ENCODE results near the gene S100A3. TPM values are rescaled to one million over a fixed set of nuclear protein-coding genes. Genes with fewer than 3 reads are reported as not detected.
"Not testable (repeated sequence)": the region's sequence is repeated elsewhere in the genome, so short reads cannot be mapped to it uniquely, and the experiment has no call there.

Gene S100A3
- total RNA-seq (2014; rRNA removed; shearing (Covaris generic)) = 9.0 and 12.2 TPM in 2 replicates

GRCh38 chr1:153548722-153549688 is at the start of gene S100A3:
Gene S100A3 (minus strand): TSS chr1:153549258. CDS start chr1:153548485, 773 bp downstream.
- DNase-seq (ENCODE audit: low read depth) = peak; percentile 94

DNA sequence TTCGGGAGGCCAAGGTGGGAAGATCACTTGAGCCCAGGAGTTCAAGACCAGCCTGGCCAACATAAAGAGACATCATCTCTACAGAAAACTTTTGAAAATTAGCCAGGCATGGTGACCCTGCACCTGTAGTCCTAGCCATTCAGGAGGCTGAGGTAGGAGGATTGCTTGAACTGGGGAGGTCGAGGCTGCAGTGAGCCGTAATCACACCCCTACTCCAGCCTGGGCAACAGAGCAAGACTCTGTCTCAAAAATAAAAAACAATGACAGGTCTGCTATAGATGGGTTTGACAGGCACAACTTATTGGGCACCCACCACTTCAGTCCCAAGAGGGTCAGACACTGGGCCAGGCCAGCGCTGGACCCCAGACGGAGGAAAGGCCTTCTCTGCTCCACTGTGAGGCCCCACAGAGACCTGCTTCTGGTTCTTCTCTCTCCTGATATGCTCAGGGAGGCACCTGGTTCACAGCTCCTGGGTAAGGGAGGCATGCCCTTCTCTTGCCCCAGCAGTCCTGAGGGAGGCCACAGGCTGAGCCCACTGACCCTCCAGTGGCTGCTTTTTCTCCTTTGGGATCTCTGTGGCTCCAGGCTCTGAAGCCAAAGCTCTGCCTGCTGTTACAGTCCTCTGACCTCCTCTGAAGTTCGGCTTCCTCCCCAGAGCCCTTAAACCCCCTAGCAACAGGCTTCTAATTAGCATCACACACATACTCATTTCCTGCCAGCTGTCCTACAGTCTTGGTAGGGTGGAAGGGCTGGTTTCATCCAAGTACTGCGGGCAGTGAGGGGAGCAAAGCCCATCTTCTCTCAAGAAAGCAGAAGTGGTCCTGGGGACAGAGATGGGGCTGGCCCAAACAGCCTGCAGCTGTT is 49.5 kb upstream of the S100A3 start:
- peak; percentile 76 for DNase-seq (ENCODE audit: low read depth)

GRCh38 chr1:153597206-153597605 is 48.1 kb upstream of the S100A3 start:
- DNase-seq (ENCODE audit: low read depth) = peak; percentile 61

DNA sequence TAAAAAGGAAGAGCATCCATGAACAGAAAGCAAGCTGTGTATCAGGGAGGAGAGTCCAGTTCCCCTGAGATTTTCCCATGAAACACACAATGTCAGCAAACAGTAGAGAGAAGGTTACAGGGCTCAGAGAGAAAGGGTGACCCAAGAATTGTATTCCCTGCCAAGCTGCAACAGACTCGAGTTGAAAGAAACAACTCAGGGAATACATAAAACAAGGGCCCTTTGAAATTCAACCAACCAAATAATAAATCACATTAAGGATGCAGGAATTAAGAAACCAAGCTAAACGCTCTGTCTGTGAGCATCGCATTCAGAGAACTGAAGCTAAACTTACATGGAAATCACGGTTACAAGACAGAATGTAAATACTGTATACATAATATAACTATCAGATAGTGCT is 43.7 kb upstream of the S100A3 start:
- no peak for DNase-seq (ENCODE audit: low read depth)

DNA sequence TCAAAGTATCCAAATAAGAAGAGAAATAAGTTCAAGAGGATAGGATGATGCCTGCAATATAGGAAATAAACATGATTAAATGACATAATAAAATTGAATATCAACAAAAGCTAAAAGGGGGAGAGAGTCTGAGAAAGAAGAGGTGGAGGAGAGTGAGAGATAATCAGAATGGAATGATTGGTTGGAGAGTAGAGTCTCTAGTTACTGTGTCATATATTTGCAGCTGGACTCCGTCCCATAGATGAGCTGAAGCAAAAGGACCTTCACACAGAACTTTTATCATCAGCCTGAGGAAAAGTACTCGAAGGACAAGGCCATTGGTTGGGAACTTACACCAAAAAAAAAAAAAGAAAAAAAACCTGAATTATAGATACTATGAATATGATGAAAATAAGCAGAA is 39.4 kb upstream of the S100A3 start:
- no peak for DNase-seq (ENCODE audit: low read depth)

GRCh38 chr1:153588033-153588432 is 39.0 kb upstream of the S100A3 start:
- DNase-seq (ENCODE audit: low read depth) = not testable (repeated sequence)

DNA sequence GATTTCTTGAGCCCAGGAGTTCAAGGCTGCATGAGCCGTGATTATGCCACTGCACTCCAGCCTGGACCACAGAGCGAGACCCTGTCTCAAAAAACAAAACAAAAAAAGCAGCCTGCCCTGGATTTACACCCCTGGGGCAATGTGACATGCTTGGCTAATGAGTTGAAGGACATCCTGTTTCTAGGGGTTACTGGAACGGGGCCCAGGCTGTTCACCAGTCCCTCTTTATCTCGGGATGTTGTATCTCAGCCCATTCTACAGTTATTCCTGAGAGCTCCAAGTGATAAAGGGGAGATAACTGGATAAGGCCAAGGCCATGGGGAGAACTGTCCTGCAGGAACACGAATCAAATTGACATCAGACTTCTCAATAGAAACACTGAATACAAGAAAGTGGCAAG is 38.3 kb upstream of the S100A3 start:
- DNase-seq (ENCODE audit: low read depth) = peak; percentile 35

DNA sequence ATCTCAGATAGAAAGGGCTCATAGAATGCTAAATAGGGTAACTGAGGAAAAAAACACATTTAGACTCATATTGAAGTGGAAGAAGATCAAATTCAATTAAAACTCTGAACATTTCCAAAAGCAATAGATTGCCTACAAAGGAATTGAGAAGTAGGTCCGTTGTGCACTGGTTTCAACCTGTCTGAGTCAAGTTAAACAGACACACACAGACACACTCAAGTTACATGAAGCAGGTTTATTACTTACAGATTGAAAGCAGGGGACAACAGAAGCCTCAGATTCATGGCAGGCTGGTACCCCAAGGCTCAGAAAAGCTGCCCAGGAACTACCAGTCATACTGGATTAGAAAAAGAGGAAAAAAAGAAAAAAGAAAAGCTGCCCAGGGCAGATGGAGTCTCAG is 37.3 kb upstream of the S100A3 start:
- DNase-seq (ENCODE audit: low read depth) = no peak

DNA sequence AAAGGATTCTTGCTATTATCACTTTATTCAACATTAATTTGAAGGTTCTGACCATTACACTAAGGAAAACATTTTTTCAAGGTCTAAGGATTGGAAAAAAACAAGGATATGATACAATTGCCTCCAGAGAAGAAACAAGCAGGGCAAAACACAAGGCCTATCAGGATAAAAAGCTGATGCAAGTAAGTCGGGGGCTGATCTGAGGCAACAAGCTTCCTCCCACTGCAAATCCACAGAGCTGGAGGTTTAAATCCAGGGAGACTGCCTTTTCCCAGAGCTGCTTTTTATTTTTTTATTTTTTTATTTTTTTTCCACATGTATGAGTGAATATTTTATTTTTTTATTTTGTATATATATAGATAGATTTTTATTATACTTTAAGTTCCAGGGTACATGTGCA is 35.9 kb upstream of the S100A3 start:
- DNase-seq (ENCODE audit: low read depth) = no peak

GRCh38 chr1:153583976-153584375 is 34.9 kb upstream of the S100A3 start:
- no peak for DNase-seq (ENCODE audit: low read depth)

DNA sequence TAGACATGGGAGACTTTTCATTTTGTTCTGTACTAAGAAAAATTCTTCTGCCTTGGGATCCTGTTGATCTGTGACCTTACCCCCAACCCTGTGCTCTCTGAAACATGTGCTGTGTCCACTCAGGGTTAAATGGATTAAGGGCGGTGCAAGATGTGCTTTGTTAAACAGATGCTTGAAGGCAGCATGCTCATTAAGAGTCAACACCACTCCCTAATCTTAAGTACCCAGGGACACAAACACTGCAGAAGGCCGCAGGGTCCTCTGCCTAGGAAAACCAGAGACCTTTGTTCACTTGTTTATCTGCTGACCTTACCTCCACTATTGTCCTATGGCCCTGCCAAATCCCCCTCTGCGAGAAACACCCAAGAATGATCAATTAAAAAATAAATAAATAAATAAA is 34.5 kb upstream of the S100A3 start:
- DNase-seq (ENCODE audit: low read depth) = not testable (repeated sequence)

DNA sequence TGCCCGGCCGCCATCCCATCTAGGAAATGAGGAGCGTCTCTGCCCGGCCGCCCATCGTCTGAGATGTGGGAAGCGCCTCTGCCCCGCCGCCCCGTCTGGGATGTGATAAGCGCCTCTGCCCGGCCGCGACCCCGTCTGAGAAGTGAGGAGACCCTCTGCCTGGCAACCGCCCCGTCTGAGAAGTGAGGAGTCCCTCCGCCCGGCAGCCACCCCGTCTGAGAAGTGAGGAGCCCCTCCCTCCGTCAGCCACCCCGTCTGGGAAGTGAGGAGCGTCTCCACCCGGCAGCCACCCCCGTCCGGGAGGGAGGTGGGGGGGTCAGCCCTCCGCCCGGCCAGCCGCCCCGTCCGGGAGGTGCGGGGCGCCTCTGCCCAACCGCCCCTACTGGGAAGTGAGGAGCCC is 33.8 kb upstream of the S100A3 start:
- DNase-seq (ENCODE audit: low read depth) = not testable (repeated sequence)

GRCh38 chr1:153578936-153579335 is 29.9 kb upstream of the S100A3 start:
- DNase-seq (ENCODE audit: low read depth) = no peak

GRCh38 chr1:153578490-153578889 is 29.4 kb upstream of the S100A3 start:
- no peak for DNase-seq (ENCODE audit: low read depth)

- DNase-seq (ENCODE audit: low read depth) = no peak
Observed at GRCh38 chr1:153577624-153578051, 28.6 kb upstream of the S100A3 start.

DNA sequence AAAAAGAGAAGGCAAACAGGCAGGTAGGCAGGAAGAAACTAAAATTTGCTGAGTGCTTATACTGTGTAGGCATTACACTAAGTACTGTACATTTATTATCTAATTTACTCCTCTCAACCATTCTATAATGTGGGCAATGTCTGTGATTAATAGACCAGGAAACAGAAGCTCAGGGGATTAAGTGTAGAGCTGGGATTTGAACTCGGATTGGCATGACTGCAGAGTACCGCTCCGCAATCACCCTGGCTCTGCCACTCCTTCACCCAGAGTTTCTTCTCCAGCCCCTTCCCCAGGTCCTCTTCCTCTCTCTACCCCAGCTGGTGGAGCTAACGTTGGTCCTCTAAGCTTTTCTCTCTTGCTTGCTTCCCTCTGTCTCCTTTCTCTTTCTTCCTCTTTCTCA is 28.1 kb upstream of the S100A3 start:
- no peak for DNase-seq (ENCODE audit: low read depth)

- not testable (repeated sequence) for DNase-seq (ENCODE audit: low read depth)
Observed at GRCh38 chr1:153575497-153575896, 26.4 kb upstream of the S100A3 start.

DNA sequence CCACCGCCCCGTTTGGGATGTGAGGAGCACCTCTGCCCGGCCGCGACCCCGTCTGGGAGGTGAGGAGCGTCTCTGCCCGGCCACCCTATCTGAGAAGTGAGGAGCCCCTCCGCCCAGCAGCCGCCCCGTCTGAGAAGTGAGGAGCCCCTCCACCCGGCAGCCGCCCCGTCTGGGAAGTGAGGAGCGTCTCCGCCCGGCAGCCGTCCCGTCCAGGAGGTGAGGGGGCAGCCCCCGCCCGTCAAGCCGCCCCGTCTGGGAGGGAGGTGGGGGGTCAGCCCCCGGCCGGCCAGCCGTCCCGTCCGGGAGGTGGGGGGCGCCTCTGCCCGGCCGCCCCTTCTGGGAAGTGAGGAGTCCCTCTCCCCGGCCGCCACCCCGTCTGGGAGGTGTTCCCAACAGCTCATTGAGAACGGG is 26.0 kb upstream of the S100A3 start:
- DNase-seq (ENCODE audit: low read depth) = not testable (repeated sequence)

- DNase-seq (ENCODE audit: low read depth) = no peak
Observed at GRCh38 chr1:153573351-153573750, 24.3 kb upstream of the S100A3 start.

DNA sequence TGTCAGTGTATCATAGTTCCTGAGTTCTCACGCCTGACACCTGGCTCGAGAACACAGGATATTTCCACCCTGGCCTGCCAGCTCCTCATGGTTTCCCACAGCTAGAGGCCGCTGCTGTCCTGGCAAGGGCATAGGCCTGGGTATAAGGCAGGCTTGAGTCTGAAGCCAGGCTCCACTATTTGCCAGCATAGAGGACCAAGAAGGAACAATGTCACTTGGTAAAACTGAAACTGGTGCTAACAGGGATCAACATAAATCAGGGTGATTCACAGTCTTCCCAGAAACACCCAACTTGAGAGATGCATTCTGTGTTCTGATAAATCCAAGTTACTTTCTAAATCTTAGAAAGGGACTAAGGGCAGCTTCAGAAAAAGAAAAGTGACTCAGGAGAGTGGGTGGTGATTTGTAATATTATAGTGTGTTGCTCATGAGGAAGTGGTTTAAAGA is 23.5 kb upstream of the S100A3 start:
- peak; percentile 89 for DNase-seq (ENCODE audit: low read depth)

DNA sequence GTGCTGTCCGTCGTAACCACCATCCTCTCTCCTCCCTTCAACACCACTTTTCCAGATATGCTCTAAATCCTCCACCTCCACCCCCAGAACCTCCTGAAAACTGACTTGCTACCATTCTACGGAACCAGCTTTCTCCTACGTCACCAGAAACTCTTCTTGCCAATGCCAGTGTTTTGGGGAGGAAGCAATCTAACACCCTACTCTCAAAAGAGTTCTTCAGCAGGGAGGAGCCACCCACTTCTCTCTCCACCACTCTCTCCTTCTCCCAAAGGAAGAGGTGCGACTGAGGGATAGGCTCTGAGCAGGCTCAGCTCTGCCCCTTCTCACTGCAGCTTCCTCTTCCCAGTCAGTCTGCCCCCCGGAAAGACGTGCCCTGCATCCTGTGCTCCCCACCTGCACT is 22.6 kb upstream of the S100A3 start:
- DNase-seq (ENCODE audit: low read depth) = no peak

GRCh38 chr1:153570874-153571273 is 21.8 kb upstream of the S100A3 start:
- no peak for DNase-seq (ENCODE audit: low read depth)
